HG02981 (cell line): ENCODE measurements around the gene FAM83E.
"Not testable (repeated sequence)": the region's sequence is repeated elsewhere in the genome, so short reads cannot be mapped to it uniquely, and the experiment has no call there.

Experiments used
- ATAC-seq: cut with Tn5 transposase; IDR thresholded peaks from one replicate; pipeline ENCODE4 v1.9.1; 2021; ENCODE audit warnings: mild to moderate bottlenecking, moderate library complexity; ENCODE audit not compliant: unreplicated experiment

FAM83E gene

GRCh38 chr19:48641850-48642249, 27.0 kb upstream of the FAM83E start:
- ATAC-seq, result no peak

GRCh38 chr19:48639483-48640375, 24.9 kb upstream of the FAM83E start:
- ATAC-seq, result no peak

GRCh38 chr19:48638831-48639381, 24.0 kb upstream of the FAM83E start:
- no peak for ATAC-seq

DNA sequence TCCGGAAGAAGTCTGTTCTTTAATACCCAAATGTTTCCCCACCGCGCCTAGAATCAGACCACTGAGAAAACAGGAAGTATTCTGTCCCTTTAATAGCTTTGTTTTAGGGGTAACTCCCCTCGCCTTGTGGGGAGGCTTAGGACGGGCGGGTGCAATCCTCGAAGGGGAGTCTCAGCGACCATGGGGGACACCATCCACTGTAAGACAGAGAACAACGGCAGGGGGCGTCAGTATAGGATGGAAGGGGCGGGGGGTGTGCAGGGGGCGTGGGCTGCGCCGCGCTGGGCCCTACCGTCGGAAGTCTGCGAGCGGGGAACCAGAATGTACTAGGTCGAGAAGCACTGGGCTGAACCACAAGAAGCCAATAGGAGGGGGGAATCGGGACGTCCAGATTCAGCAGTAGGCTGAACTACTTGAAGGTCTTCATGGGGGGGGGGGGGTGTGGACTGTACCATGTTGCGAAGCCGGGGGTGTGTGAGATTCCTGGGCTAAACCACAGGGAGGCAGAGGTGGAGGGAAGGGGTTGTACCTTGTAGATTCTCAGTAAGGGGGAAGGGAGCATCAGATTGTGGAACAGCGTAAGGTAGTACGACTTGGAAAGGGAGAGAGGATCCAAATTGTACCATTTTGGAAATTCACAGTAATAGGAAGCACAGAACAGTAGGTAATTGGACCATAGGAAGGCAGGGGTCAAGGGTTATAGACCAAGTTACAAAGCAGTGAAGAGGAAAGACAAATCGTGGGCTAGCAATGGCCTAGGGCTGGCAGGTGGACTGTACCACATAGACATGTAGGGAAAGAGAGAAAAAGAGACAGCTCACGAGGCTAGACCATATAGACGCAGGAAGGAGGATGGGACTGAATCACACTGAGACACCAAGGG, 23.3 kb upstream of the FAM83E start:
- ATAC-seq, result peak; percentile 9

DNA sequence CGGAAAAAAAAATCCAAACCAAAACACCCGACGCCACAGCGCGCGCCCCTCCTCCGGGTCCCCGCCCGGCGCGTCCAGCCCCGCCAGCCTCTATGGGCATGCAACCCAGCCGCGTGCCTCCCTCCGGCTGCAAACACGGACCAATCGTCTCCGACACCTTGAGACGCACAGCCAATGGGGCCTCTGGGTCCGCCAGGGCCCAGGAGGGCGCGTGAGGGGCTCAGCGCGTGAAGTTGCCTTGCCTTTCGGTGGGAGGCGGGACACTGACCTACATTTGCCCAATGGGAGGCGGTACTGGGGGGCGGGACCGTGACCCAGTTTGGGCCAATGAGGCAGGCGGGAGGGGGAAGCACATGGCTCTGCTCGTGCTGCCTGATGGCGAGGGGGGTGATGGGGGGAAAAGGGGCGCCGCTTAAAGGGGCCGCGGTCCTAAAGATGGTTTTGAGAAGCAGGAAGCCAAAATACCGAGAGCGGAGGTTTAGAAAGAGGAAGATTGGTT, 22.6 kb upstream of the FAM83E start:
- ATAC-seq, result peak; percentile 63

DNA sequence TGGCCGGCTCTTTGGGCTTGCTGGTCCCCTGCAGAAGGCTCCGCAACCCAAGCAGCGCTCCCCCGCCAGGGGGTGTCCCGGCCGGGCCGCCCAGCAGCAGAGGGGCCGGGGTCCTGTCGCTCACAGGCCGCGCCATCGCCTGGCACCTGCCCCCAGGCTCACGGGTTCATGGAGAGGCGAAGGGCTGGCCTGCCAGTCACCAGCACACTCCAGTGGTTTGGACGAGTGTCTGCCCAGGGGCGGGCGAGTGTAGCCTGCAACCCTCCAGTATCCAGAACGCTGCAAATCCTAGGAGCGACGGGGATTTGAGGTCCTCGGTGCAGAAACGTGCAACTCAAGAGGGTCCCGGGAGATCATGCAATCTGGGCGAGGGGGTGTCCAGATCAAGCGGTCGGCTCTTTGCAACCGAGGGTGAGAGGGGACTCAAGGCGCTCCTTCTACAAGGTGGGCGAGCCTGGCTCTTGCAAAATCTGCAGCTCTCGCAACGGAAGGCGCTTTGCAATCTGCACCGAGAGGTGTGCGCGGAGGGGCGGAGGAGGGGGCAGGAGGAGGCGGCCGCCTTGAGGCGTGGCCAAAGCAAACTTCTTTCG, 22.1 kb upstream of the FAM83E start, which contains the start of gene DBP:
TSS of gene DBP (minus strand) at position 521 of the 590 bp plus-strand sequence. CDS start at position 136, 385 bp downstream.
- ATAC-seq, result no peak

DNA sequence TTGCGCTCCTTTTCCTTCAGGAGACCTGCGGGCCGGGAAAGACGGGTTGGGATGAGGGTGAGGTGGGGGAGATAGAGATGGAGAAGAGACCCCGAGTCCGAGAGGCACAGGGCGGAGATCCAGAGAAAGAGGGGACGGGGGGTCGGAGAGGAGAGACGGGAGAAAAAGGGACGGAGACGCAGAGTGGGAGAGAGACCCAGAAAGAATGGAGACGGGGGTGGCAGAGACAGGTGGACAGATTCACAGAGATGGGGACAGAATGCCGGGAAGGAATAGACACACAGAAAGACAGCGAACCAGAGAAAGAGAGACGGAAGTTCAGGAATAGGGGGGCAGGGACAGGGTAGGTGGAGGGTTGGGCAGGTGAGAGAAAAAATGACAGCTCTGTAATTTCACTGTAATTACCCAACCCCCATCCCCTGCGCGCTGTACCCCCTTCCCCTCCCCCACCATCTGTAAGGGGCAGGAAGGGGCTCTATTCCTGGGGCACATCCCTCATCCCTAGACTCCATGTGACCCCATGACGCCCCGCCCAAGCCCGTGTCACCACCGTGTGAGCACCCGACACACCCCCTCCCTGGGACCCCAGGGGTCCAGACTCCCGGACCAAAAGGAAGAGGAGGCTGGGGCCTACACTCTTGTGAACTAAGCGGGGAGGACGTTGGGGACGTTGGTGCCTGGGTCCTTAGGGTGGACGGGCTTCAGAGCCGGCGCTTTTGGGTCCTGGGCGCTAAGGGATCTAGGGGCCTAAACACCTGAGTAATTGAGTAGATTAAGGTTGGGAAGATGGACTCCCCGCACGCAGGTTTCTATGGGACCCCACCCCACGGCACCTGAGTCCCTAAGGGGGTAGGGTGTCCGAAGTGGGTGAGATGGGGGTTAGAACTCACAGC, 21.3 kb upstream of the FAM83E start:
- no peak for ATAC-seq

DNA sequence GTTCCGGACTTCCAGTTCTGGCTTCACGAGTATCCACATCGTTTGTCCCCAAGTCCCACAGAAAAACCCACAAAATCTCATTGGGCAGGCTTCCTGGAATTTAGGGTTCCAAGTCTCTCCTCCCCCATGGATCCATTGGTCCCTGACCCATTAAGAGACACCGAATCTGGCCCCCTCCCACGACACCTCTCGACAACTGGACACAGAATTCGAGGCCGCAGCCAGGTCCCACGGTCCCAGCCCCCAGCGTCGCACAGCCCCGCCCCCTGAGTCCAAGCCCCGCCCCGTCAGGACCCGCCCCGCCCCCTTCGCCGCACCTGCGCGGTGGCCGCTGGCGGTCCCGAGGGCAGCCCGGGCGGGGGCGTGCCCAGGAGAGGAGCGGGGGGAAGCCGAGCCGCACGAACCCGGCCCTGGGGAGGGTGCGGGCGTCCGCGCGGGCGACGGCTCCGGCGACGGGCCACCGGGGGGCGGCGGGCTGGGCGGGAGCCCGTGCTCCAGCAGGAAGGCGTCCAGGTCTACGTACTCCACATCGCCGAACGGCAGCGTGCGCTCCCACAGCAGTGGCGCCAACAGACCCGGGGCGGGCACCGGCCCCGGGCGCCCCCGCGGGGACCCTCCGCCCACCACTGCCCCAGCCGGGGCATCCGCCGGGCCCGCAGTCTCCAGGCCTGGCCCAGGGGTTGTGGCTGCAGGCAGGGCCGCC, 20.5 kb upstream of the FAM83E start:
- ATAC-seq, result no peak

GRCh38 chr19:48634424-48635262, 19.8 kb upstream of the FAM83E start:
- peak; percentile 27 for ATAC-seq

DNA sequence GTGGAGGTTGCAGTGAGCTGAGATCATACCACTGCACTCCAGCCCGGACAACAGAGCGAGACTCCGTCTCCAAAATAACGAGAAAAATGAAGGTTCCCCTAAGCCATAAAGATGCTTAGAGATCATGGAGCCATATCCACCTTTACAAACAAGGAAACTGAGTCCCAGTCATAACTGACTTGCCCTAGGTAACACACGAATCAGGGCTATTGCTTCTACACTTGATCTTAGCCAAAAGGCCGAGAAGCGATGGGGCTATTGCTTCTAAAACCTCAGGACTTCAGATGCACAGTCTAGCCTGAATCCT, 19.1 kb upstream of the FAM83E start:
- no peak for ATAC-seq

DNA sequence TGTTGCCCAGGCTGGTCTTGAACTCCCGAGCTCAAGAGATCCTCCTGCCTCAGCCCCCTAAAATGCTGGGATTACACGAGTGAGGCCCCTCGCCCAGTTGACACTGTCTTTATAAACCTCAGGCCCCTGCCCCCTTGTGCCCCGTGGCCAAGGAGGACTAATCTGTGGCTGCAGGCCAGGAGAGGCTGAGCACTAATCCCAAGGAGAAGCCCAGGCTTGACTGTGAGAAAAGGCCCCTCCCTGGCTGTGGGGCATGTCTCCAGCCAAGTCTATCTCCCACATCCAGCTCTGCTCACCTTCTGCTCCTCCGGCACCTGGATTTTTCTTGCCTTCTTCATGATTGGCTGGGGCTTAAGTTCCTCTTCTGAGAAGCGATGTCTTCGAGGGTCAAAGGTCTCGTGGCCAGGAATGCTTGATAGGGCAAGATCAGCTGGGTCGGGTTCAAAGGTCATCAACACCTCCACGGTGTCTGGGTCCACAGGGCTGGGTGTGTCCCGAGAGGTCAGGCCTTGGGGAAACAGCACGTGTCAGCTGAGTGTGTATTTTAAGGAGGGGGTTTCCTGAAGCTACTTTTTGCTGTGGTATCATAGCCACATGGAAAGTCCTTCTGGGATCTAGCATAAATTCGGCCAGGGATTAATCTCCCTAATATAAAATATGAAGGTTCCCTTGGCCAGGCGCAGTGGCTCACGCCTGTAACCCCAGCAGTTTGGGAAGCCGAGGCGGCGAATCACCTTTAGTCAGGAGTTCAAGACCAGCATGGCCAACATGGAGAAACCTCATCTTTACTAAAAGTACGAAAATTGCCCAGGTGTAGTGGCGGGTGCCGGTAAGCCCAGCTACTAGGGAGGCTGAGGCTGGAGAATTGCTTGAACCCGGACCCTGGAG, 18.5 kb upstream of the FAM83E start:
- ATAC-seq, result no peak

GRCh38 chr19:48632692-48633147, 17.8 kb upstream of the FAM83E start:
- ATAC-seq, result no peak

GRCh38 chr19:48632286-48632685, 17.4 kb upstream of the FAM83E start:
- ATAC-seq, result not testable (repeated sequence)

GRCh38 chr19:48631225-48631624, 16.3 kb upstream of the FAM83E start:
- no peak for ATAC-seq

GRCh38 chr19:48630296-48631063, 15.6 kb upstream of the FAM83E start:
- ATAC-seq, result no peak

DNA sequence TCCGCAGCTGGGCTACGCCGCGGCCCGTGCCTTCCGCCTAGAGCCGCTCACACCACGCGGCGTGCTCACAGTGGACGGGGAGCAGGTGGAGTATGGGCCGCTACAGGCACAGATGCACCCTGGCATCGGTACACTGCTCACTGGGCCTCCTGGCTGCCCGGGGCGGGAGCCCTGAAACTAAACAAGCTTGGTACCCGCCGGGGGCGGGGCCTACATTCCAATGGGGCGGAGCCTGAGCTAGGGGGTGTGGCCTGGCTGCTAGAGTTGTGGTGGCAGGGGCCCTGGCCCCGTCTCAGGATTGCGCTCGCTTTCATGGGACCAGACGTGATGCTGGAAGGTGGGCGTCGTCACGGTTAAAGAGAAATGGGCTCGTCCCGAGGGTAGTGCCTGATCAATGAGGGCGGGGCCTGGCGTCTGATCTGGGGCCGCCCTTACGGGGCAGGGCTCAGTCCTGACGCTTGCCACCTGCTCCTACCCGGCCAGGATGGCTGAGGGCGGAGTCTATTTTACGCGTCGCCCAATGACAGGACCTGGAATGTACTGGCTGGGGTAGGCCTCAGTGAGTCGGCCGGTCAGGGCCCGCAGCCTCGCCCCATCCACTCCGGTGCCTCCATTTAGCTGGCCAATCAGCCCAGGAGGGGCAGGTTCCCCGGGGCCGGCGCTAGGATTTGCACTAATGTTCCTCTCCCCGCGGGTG, 14.9 kb upstream of the FAM83E start:
- no peak for ATAC-seq
